SIG-M5 treated with dmso at 0.1 percent for 504 hours (cell line): ENCODE data around the gene ARAP1.
A peak's percentile ranks its signal among the peaks of the same experiment; 100 is the strongest.

ENCODE experiments used
- DNase-seq: peaks from one replicate; lab custom pipeline; 2025; ENCODE audit not compliant: unreplicated experiment; lab: John Stamatoyannopoulos, UW

The ARAP1 gene

GRCh38 chr11:72668629-72669347 lies 83.4 kb downstream of the ARAP1 start:
- DNase-seq = no peak

GRCh38 chr11:72665911-72666472 lies 86.2 kb downstream of the ARAP1 start:
- no peak for DNase-seq

- DNase-seq = no peak
These were observed 90.2 kb downstream of the ARAP1 start for GRCh38 chr11:72662036-72662435.

GRCh38 chr11:72661486-72661885 lies 90.7 kb downstream of the ARAP1 start:
- DNase-seq = no peak

- no peak for DNase-seq
These were observed 93.1 kb downstream of the ARAP1 start for GRCh38 chr11:72658989-72659640.

- no peak for DNase-seq
These were observed 94.7 kb downstream of the ARAP1 start for GRCh38 chr11:72657411-72658100.

GRCh38 chr11:72655896-72656464 lies 96.2 kb downstream of the ARAP1 start:
- no peak for DNase-seq

- no peak for DNase-seq
These were observed 97.2 kb downstream of the ARAP1 start for GRCh38 chr11:72655014-72655413.

GRCh38 chr11:72653649-72654048 lies 98.6 kb downstream of the ARAP1 start:
- no peak for DNase-seq

GRCh38 chr11:72652873-72653630 lies 99.2 kb downstream of the ARAP1 start:
- no peak for DNase-seq

GRCh38 chr11:72652133-72652532 lies 100.1 kb downstream of the ARAP1 start:
- DNase-seq = no peak

- no peak for DNase-seq
These were observed 102.8 kb downstream of the ARAP1 start for GRCh38 chr11:72649215-72649976.

GRCh38 chr11:72648384-72649136 lies 103.6 kb downstream of the ARAP1 start:
- DNase-seq = no peak

GRCh38 chr11:72647882-72648281 lies 104.3 kb downstream of the ARAP1 start:
- no peak for DNase-seq

GRCh38 chr11:72646472-72646871 lies 105.7 kb downstream of the ARAP1 start:
- DNase-seq = no peak

GRCh38 chr11:72646024-72646423 lies 106.2 kb downstream of the ARAP1 start:
- DNase-seq = no peak

- no peak for DNase-seq
These were observed 108.7 kb downstream of the ARAP1 start for GRCh38 chr11:72643547-72643946.

GRCh38 chr11:72642884-72643522 lies 109.2 kb downstream of the ARAP1 start:
- DNase-seq = peak; percentile 40
